GM23248 (cell line): Measurements from ENCODE around the gene UBE2A.

Experiments
- EZH2 ChIP-seq: fragments of 200-600 bp; sonication (generic); IDR thresholded peaks from 2 replicates; pipeline ENCODE4 v1.6.1; 2018; ENCODE audit warnings: antibody characterized with exemption, mild to moderate bottlenecking; ENCODE audit not compliant: insufficient read depth, poor library complexity, severe bottlenecking
- EZH2phosphoT487 ChIP-seq: fragments of 200-600 bp; sonication (generic); IDR thresholded peaks from 2 replicates; pipeline ENCODE4 v1.6.1; 2018; ENCODE audit warnings: antibody characterized with exemption, moderate library complexity, mild to moderate bottlenecking, low read depth; ENCODE audit not compliant: insufficient read depth

DNA sequence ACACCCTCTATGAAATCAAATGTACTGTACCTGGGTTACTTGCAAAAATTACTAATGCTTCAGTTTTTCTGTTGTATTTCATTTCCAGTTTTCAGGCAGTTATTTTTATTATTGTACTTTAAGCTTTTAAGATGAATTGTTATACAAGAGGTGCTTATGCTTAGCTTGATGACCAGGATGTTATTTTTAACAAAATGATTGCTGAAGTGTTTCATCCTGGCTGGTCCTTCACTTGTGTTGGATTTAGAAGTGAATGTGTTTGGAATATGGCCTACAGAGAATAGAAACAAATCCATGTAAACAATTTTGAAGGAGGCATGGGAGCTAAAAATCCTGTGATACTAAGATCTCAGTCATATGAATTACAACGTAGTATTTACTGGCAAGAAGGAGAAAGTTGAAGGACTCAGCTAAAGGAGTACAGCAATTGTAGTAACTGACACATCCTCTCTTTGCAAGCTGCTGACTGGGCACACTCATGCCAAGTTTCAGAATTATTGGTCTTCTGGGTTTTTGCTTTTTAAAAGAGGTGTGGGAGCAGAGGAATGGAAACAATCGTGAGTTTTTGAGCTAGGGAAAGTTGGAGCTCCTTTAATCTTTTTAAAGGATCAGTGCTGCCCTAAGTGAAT lies 9.2 kb downstream of the UBE2A start:
- TF ChIP-seq EZH2 (no peak), EZH2phosphoT487 (no peak)
